RWPE2 (cell line): Measurements from ENCODE around the gene MORN1.

Experiments
- ATAC-seq: fragments of 200-7000 bp; cut with Tn5 transposase; 3 replicates; pipeline ENCODE4 v1.9.1; 2021; ENCODE audit warnings: low read depth
- DNase-seq: peaks from one replicate; pipeline ENCODE4 v3.0.0-alpha.2; 2020; ENCODE audit warnings: low spot score
- H3K27ac ChIP-seq: fragments of 450-650 bp; 2 replicates; pipeline ENCODE4 v1.5.1; 2017; ENCODE audit warnings: mild to moderate bottlenecking; ENCODE audit not compliant: poor library complexity, severe bottlenecking
- H3K27me3 ChIP-seq: fragments of 250-450 bp; sonication (Bioruptor Pico); 2 replicates; pipeline ENCODE4 v1.5.1; 2021; ENCODE audit warnings: mild to moderate bottlenecking, moderate library complexity; ENCODE audit not compliant: insufficient read depth, poor library complexity, severe bottlenecking
- H3K36me3 ChIP-seq: fragments of 250-450 bp; sonication (Bioruptor Pico); 2 replicates; pipeline ENCODE4 v1.5.1; 2020; ENCODE audit warnings: low read depth, mild to moderate bottlenecking, moderate library complexity
- H3K4me1 ChIP-seq: fragments of 250-450 bp; sonication (Bioruptor Pico); 2 replicates; pipeline ENCODE4 v1.5.1; 2021; ENCODE audit warnings: mild to moderate bottlenecking, moderate library complexity; ENCODE audit not compliant: insufficient read depth, poor library complexity, severe bottlenecking
- H3K4me3 ChIP-seq: fragments of 250-450 bp; sonication (Bioruptor Pico); 2 replicates; pipeline ENCODE4 v1.5.1; 2021; ENCODE audit warnings: mild to moderate bottlenecking, moderate library complexity; ENCODE audit not compliant: severe bottlenecking
- H3K9me3 ChIP-seq: fragments of 250-450 bp; sonication (Bioruptor Pico); 2 replicates; pipeline ENCODE4 v1.5.1; 2021; ENCODE audit warnings: mild to moderate bottlenecking, moderate library complexity; ENCODE audit not compliant: severe bottlenecking
- CTCF ChIP-seq: fragments of 450-650 bp; IDR thresholded peaks from one replicate; pipeline ENCODE4 v1.5.1; 2017; ENCODE audit warnings: mild to moderate bottlenecking, moderate library complexity; ENCODE audit not compliant: poor library complexity, severe bottlenecking

The MORN1 gene

GRCh38 chr1:2286923-2287322 lies 104.4 kb downstream of the MORN1 start:
- no peak for TF ChIP-seq CTCF
- no peak for DNase-seq
- Histone ChIP-seq H3K9me3 (no peaks in the 10 kb centered on the region), H3K27ac (no peak overlapping the region), H3K36me3 (no peaks in the 10 kb centered on the region), H3K4me1 (peaks cover 21% of the 10 kb centered on the region), H3K4me3 (no peak overlapping the region), H3K27me3 (no peaks in the 10 kb centered on the region)
- ATAC-seq = no peak

- H3K27ac ChIP-seq = no peak overlapping the region
- no peak for ATAC-seq
Measured at GRCh38 chr1:2284932-2285331, 106.4 kb downstream of the MORN1 start.

DNA sequence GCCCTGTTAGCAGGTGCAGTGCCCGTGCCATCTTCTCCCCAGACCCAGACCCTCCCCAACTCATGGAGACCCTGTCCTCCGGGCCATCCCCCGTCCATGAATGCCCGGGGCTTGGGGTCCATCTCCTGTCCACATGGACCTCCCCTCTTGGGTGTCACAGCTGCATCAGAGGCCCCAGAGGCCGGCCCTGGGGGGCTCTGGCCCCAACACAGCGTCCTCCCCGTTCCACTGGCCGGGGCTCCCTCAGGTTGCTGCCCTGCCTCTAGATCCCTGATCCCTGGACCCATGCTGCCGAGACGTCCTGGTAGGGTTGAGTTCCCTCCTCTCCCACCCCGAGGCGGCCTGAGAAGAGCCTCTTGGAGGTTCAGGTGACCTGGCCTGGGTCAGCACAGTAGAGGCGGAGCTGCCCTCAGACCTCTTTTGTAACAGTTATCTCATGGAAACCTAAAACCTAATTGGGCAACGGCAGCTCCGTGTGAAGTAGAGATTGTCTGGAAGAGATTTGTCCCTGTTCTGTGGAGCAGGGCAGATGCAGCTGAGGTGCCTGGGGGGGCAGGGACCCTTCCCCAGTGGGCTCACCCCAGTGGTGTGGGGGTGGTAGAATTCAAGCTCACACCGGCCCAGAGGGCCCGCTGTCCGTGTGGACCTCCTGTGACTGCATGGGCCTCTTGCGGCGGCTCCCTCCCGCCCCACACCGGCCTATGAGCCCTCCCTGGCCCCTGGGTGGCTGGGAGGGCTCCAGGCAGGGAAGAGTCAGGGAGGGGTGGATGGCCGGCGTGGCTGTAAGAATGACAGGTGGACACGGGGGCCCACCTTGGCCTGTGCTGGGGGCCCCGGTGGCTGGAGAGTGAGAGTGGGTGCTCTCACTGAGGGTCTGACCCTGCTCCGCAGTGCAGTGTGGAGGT lies 107.1 kb downstream of the MORN1 start:
- TF ChIP-seq CTCF = no peak

More at GRCh38 chr1:2284932-2285331, 106.4 kb downstream of the MORN1 start:
- no peak for DNase-seq
- TF ChIP-seq CTCF = no peak
- no peak overlapping the region for H3K4me3 ChIP-seq
- peaks cover 4% of the 10 kb centered on the region for H3K4me1 ChIP-seq
- no peaks in the 10 kb centered on the region for H3K27me3 ChIP-seq
- no peaks in the 10 kb centered on the region for H3K36me3 ChIP-seq
- no peaks in the 10 kb centered on the region for H3K9me3 ChIP-seq

GRCh38 chr1:2283371-2283990 lies 107.9 kb downstream of the MORN1 start:
- H3K4me1 ChIP-seq = no peaks in the 10 kb centered on the region
- no peak overlapping the region for H3K4me3 ChIP-seq
- no peaks in the 10 kb centered on the region for H3K27me3 ChIP-seq
- no peak overlapping the region for H3K27ac ChIP-seq
- 0 out of 3 replicates have a peak, but pooled peaks have one; percentile 11 for ATAC-seq
- H3K9me3 ChIP-seq = no peaks in the 10 kb centered on the region
- no peak for TF ChIP-seq CTCF
- H3K36me3 ChIP-seq = no peaks in the 10 kb centered on the region
- no peak for DNase-seq

More for the DNA sequence above, 107.1 kb downstream of the MORN1 start:
- DNase-seq (no peak), ATAC-seq (no peak; the same call in 2 of the 3 replicates)
- Histone ChIP-seq H3K4me3 (no peak overlapping the region), H3K36me3 (no peaks in the 10 kb centered on the region), H3K9me3 (no peaks in the 10 kb centered on the region), H3K4me1 (no peaks in the 10 kb centered on the region), H3K27me3 (no peaks in the 10 kb centered on the region), H3K27ac (no peak overlapping the region)
